ENCODE measurements around the gene ZNF862.

GRCh38 chr7:149811831-149812490 is 26.2 kb upstream of the ZNF862 start:
- TF ChIP-seq, protein P1, sequence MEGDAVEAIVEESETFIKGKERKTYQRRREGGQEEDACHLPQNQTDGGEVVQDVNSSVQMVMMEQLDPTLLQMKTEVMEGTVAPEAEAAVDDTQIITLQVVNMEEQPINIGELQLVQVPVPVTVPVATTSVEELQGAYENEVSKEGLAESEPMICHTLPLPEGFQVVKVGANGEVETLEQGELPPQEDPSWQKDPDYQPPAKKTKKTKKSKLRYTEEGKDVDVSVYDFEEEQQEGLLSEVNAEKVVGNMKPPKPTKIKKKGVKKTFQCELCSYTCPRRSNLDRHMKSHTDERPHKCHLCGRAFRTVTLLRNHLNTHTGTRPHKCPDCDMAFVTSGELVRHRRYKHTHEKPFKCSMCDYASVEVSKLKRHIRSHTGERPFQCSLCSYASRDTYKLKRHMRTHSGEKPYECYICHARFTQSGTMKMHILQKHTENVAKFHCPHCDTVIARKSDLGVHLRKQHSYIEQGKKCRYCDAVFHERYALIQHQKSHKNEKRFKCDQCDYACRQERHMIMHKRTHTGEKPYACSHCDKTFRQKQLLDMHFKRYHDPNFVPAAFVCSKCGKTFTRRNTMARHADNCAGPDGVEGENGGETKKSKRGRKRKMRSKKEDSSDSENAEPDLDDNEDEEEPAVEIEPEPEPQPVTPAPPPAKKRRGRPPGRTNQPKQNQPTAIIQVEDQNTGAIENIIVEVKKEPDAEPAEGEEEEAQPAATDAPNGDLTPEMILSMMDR (IDR thresholded peaks at IDR 0.05; ENCODE audit: low read depth, low read length) = no peak
- TF ChIP-seq POLR2A (IDR thresholded peaks at IDR 0.05; ENCODE audit: extremely low read depth, insufficient read length) (no peak), MAX (IDR thresholded peaks at IDR 0.05; ENCODE audit: low read depth, low read length) (no peak)
